Heart left ventricle (tissue), 13 donors: ENCODE data around the gene ASIC1.

Source experiments
- CTCF ChIP-seq, 12 donors: fragments of 200-600 bp; sonication (generic) in 4 of 12; IDR thresholded peaks; one replicate each; pipeline versions ENCODE4 v1.5.0 to v1.8.0; 2018 to 2022; ENCODE audit warnings: antibody characterized with exemption in 12 of 12, mild to moderate bottlenecking in 5 of 12
- POLR2A ChIP-seq, 2 donors: fragments of 450-650 bp; IDR thresholded peaks; one replicate each; pipeline ENCODE4 v1.6.1; 2017; ENCODE audit warnings: antibody characterized with exemption in 2 of 2, mild to moderate bottlenecking in 2 of 2, moderate library complexity in 2 of 2
- donor health status: ischemic (EF 13 %, LVEDD 7.1; RV severe dilation, severe dysfunction).
- donor health status: DM: no; HTN: yes; CAD: no.
- donor health status: DM: no; HTN: no; CAD: no.
- donor health status: ischemic (EF 25% LVEDD 6.9; RV normal size, moderate dysfunction).
- donor health status: ischemic (EF 25% LVEDD 5.7; RV mildly dilated, moderate dysfunction).
- donor health status: ischemic (EF 35%, LVEDD 5.7; RV mildly dilated, moderate dysfunction).
- donor health status: nonischemic (EF 11% LVEDD 7.7; RV severe dilation, severe dysfunction).
- donor health status: DM: yes; HTN: yes; CAD: no.
- donor health status: PGD.
- donor health status: ischemic (EF 29% LVEDD 5.4; RV normal size, mild dysfunction).
- donor health status: nonischemic (EF 23%, LVEDD 6.1; RV moderate dilation, normal function).

- TF ChIP-seq CTCF (IDR thresholded peaks at IDR 0.05) (no peak), POLR2A (IDR thresholded peaks at IDR 0.05) (no peak)
These were observed 40.6 kb upstream of the ASIC1 start for GRCh38 chr12:50016501-50017475.
